Neural cell (in vitro differentiated cells): Measurements from ENCODE around the gene PYHIN1. TPM values are rescaled to one million over a fixed set of nuclear protein-coding genes. Genes with fewer than 3 reads are reported as not detected.

Experiments
- H2AFZ ChIP-seq: fragments of 200-600, 300-800 bp; sonication (generic), shearing (Covaris generic); 2 replicates; pipeline ENCODE4 v1.6.0; 2014; ENCODE audit warnings: low read depth, mild to moderate bottlenecking, antibody characterized with exemption, low read length, moderate library complexity
- H3F3A ChIP-seq: fragments of 200-600 bp; shearing (Covaris generic); 2 replicates; pipeline ENCODE4 v1.6.1; 2016; ENCODE audit warnings: mild to moderate bottlenecking, moderate library complexity, mixed read lengths, antibody characterized with exemption, low read length; ENCODE audit not compliant: insufficient read depth, poor library complexity, severe bottlenecking
- H3K27ac ChIP-seq: fragments of 200-600, 300-800 bp; sonication (generic), shearing (Covaris generic); 2 replicates; pipeline ENCODE4 v1.5.1; 2014; ENCODE audit warnings: mild to moderate bottlenecking, low read length, moderate library complexity
- H3K27me3 ChIP-seq: fragments of 300-800, 200-600 bp; sonication (generic), shearing (Covaris generic); 2 replicates; pipeline ENCODE4 v1.6.0; 2014; ENCODE audit warnings: mild to moderate bottlenecking, low read depth, low read length, moderate library complexity; ENCODE audit not compliant: insufficient read depth
- H3K36me3 ChIP-seq: fragments of 300-800, 200-600 bp; sonication (generic), shearing (Covaris generic); 2 replicates; pipeline ENCODE4 v1.5.1; 2014; ENCODE audit warnings: mild to moderate bottlenecking, antibody characterized with exemption, low read length, moderate library complexity; ENCODE audit not compliant: insufficient read depth
- H3K4me2 ChIP-seq: fragments of 300-800, 200-600 bp; sonication (generic), shearing (Covaris generic); 2 replicates; pipeline ENCODE4 v1.6.0; 2014; ENCODE audit warnings: mild to moderate bottlenecking, low read length
- H3K4me3 ChIP-seq: fragments of 300-800, 200-600 bp; sonication (generic), shearing (Covaris generic); 2 replicates; pipeline ENCODE4 v1.5.1; 2014; ENCODE audit warnings: mild to moderate bottlenecking, low read length, moderate library complexity
- H3K79me2 ChIP-seq: fragments of 200-600 bp; shearing (Covaris generic); replicated peaks from 2 replicates; pipeline ENCODE4 v1.6.0; 2014; ENCODE audit warnings: mild to moderate bottlenecking, low read length, moderate library complexity; ENCODE audit not compliant: insufficient read depth
- H3K9ac ChIP-seq: fragments of 300-800, 200-600 bp; sonication (generic), shearing (Covaris generic); 2 replicates; pipeline ENCODE4 v1.6.1; 2016; ENCODE audit warnings: mild to moderate bottlenecking, low read length, mixed read lengths
- H3K9me2 ChIP-seq: fragments of 200-600 bp; shearing (Covaris generic); 2 replicates; pipeline ENCODE4 v1.6.1; 2016; ENCODE audit warnings: mild to moderate bottlenecking, low read length, mixed read lengths; ENCODE audit not compliant: insufficient read depth
- H3K9me3 ChIP-seq: fragments of 200-600, 300-800 bp; sonication (generic), shearing (Covaris generic); 2 replicates; pipeline ENCODE4 v1.6.1; 2016; ENCODE audit warnings: mild to moderate bottlenecking, mixed run types, low read length, moderate library complexity, mixed read lengths
- H4K20me1 ChIP-seq: fragments of 200-600 bp; shearing (Covaris generic); 2 replicates; pipeline ENCODE4 v1.6.1; 2016; ENCODE audit warnings: mild to moderate bottlenecking, mixed run types; ENCODE audit not compliant: insufficient read depth
- EP300 ChIP-seq: fragments of 450-650 bp; conservative IDR thresholded peaks from 2 replicates; pipeline ENCODE4 v1.6.1; 2014; ENCODE audit warnings: antibody characterized with exemption, mild to moderate bottlenecking, moderate library complexity; ENCODE audit not compliant: poor library complexity, severe bottlenecking
- EZH2 ChIP-seq: fragments of 200-600, 300-800 bp; shearing (Covaris generic), sonication (generic); IDR thresholded peaks from 2 replicates; pipeline ENCODE4 v1.6.1; 2014; ENCODE audit warnings: antibody characterized with exemption, low read length, borderline replicate concordance, mild to moderate bottlenecking; ENCODE audit not compliant: insufficient read depth, poor library complexity, severe bottlenecking
- MXI1 ChIP-seq: fragments of 450-650 bp; conservative IDR thresholded peaks from 2 replicates; pipeline ENCODE4 v1.6.1; 2014; ENCODE audit warnings: antibody characterized with exemption, mild to moderate bottlenecking; ENCODE audit not compliant: poor library complexity, severe bottlenecking
- POLR2AphosphoS5 ChIP-seq: IDR thresholded peaks from 2 replicates; pipeline ENCODE4 v1.6.1; 2012
- RAD21 ChIP-seq: fragments of 450-650 bp; conservative IDR thresholded peaks from 2 replicates; pipeline ENCODE4 v1.6.1; 2014; ENCODE audit warnings: antibody characterized with exemption, mild to moderate bottlenecking, moderate library complexity
- SMC3 ChIP-seq: fragments of 450-650 bp; conservative IDR thresholded peaks from 2 replicates; pipeline ENCODE4 v1.6.1; 2014; ENCODE audit warnings: antibody characterized with exemption, mild to moderate bottlenecking, moderate library complexity; ENCODE audit not compliant: poor library complexity
- TAF1 ChIP-seq: IDR thresholded peaks from 2 replicates; pipeline ENCODE4 v1.6.1; 2012; ENCODE audit warnings: low read depth
- polyA plus RNA-seq: library from polyadenylated mRNA; depleted of rRNA; stranded (reverse); fragments of >200 nt; gene quantifications from 2 replicates; pipeline ENCODE4 v1.2.3, GENCODE V29; 2014
- TF ChIP-seq, protein P1 (sequence below): IDR thresholded peaks from 2 replicates; pipeline ENCODE4 v1.6.1; 2012; ENCODE audit warnings: borderline replicate concordance
- TF ChIP-seq, protein P2 (sequence below): fragments of 450-650 bp; IDR thresholded peaks from 2 replicates; pipeline ENCODE4 v1.5.1; 2014; ENCODE audit warnings: antibody characterized with exemption, mild to moderate bottlenecking, moderate library complexity; ENCODE audit not compliant: poor library complexity, severe bottlenecking

PYHIN1 gene
- polyA plus RNA-seq, 1 donor from 2014 or later: not detected

DNA sequence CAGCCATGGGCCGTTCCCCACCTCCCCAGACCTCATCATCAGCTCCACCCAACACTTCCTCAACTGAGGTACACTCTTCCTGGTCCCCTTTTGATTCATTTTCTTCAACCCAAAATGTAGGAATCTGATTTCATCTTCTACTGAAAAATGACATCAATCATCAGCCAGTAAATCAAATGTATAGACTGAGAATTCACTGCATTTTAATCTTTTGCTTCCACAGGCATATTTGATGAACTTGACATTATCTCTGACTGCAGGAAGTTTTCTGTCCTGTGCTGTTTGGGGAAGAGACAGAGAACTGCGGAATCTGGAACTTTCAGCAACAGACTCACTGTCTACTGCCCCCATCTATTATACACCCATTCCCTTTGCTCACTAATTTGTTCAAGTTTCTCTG lies 7.8 kb downstream of the PYHIN1 start:
- no peak overlapping the region for H2AFZ ChIP-seq
- H3K9ac ChIP-seq: no peak overlapping the region
- no peaks in the 10 kb centered on the region for H3K27me3 ChIP-seq
- no peak overlapping the region for H3K27ac ChIP-seq
- no peak for TF ChIP-seq RAD21
- TF ChIP-seq SMC3: no peak
- no peak for TF ChIP-seq POLR2AphosphoS5
- TF ChIP-seq EZH2: no peak
- no peak for TF ChIP-seq EP300
- no peak for TF ChIP-seq TAF1
- TF ChIP-seq, protein P1, sequence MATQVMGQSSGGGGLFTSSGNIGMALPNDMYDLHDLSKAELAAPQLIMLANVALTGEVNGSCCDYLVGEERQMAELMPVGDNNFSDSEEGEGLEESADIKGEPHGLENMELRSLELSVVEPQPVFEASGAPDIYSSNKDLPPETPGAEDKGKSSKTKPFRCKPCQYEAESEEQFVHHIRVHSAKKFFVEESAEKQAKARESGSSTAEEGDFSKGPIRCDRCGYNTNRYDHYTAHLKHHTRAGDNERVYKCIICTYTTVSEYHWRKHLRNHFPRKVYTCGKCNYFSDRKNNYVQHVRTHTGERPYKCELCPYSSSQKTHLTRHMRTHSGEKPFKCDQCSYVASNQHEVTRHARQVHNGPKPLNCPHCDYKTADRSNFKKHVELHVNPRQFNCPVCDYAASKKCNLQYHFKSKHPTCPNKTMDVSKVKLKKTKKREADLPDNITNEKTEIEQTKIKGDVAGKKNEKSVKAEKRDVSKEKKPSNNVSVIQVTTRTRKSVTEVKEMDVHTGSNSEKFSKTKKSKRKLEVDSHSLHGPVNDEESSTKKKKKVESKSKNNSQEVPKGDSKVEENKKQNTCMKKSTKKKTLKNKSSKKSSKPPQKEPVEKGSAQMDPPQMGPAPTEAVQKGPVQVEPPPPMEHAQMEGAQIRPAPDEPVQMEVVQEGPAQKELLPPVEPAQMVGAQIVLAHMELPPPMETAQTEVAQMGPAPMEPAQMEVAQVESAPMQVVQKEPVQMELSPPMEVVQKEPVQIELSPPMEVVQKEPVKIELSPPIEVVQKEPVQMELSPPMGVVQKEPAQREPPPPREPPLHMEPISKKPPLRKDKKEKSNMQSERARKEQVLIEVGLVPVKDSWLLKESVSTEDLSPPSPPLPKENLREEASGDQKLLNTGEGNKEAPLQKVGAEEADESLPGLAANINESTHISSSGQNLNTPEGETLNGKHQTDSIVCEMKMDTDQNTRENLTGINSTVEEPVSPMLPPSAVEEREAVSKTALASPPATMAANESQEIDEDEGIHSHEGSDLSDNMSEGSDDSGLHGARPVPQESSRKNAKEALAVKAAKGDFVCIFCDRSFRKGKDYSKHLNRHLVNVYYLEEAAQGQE: no peak
- TF ChIP-seq, protein P2, sequence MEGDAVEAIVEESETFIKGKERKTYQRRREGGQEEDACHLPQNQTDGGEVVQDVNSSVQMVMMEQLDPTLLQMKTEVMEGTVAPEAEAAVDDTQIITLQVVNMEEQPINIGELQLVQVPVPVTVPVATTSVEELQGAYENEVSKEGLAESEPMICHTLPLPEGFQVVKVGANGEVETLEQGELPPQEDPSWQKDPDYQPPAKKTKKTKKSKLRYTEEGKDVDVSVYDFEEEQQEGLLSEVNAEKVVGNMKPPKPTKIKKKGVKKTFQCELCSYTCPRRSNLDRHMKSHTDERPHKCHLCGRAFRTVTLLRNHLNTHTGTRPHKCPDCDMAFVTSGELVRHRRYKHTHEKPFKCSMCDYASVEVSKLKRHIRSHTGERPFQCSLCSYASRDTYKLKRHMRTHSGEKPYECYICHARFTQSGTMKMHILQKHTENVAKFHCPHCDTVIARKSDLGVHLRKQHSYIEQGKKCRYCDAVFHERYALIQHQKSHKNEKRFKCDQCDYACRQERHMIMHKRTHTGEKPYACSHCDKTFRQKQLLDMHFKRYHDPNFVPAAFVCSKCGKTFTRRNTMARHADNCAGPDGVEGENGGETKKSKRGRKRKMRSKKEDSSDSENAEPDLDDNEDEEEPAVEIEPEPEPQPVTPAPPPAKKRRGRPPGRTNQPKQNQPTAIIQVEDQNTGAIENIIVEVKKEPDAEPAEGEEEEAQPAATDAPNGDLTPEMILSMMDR: no peak
- TF ChIP-seq MXI1: no peak
- H3K36me3 ChIP-seq: no peaks in the 10 kb centered on the region
- no peaks in the 10 kb centered on the region for H3K79me2 ChIP-seq
- no peaks in the 10 kb centered on the region for H4K20me1 ChIP-seq
- no peaks in the 10 kb centered on the region for H3K9me3 ChIP-seq
- no peaks in the 10 kb centered on the region for H3K9me2 ChIP-seq
- H3K4me2 ChIP-seq: no peak overlapping the region
- no peaks in the 10 kb centered on the region for H3F3A ChIP-seq
- H3K4me3 ChIP-seq: no peak overlapping the region

DNA sequence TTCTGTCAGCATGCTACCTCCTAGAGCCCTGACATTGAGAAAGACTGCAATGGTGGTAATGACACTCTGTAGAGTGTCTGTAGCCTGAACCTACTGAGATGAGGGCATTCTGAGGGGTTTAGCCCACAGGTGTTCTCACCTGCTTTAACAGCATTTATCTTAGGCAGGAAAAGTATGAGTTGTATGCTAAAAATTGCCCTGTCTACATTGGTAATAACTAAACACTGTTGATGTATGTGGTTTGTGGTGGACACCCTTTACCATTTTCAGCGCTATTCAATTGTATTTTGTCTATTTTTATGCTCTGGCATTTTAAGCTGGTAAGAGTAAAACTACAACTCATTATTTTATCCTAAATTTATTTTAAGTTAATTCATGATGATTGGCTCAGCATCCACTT lies 10.0 kb downstream of the PYHIN1 start:
- H3K4me3 ChIP-seq: no peak overlapping the region
- H3K9me2 ChIP-seq: no peaks in the 10 kb centered on the region
- H3K4me2 ChIP-seq: no peak overlapping the region
- no peaks in the 10 kb centered on the region for H3K36me3 ChIP-seq
- H3K9ac ChIP-seq: no peak overlapping the region
- no peaks in the 10 kb centered on the region for H3K27me3 ChIP-seq
- H3F3A ChIP-seq: no peaks in the 10 kb centered on the region
- H4K20me1 ChIP-seq: no peaks in the 10 kb centered on the region
- TF ChIP-seq EZH2: no peak
- TF ChIP-seq, protein P2: no peak
- no peak for TF ChIP-seq EP300
- no peak for TF ChIP-seq SMC3
- no peaks in the 10 kb centered on the region for H3K79me2 ChIP-seq
- no peak overlapping the region for H2AFZ ChIP-seq
- no peaks in the 10 kb centered on the region for H3K9me3 ChIP-seq
- no peak overlapping the region for H3K27ac ChIP-seq
